Measurements from ENCODE around the gene PACRG. TPM values are rescaled to one million over a fixed set of nuclear protein-coding genes. Genes with fewer than 3 reads are reported as not detected.

Gene PACRG
- total RNA-seq, 1 experiment from 2014 or later = not detected

GRCh38 chr6:162773996-162774395, 46.2 kb downstream of the PACRG start:
- TF ChIP-seq CTCF (IDR thresholded peaks at IDR 0.05; ENCODE audit: insufficient read depth in 1 of 2, low read depth in 1 of 2, low read length in 1 of 2, severe bottlenecking in 1 of 2, unreplicated experiment in 1 of 2) = no peak
- intact Hi-C loops (cut with micrococcal nuclease; ENCODE audit: unreplicated experiment) = no loop called here
- POLR2A ChIA-PET = no interaction called here
- Mint-ChIP-seq H3K9me3 (ENCODE audit: unreplicated experiment) (no peaks in the 10 kb centered on the region), H3K4me1 (ENCODE audit: low read depth, unreplicated experiment) (no peaks in the 10 kb centered on the region), H3K36me3 (ENCODE audit: insufficient read depth, unreplicated experiment) (no peaks in the 10 kb centered on the region), H3K27ac (ENCODE audit: unreplicated experiment) (no peak overlapping the region), H3K4me3 (ENCODE audit: unreplicated experiment) (no peak overlapping the region), H3K27me3 (ENCODE audit: insufficient read depth, unreplicated experiment) (no peaks in the 10 kb centered on the region)
- CTCF ChIA-PET = no interaction called here
- Histone ChIP-seq H3K4me3 (ENCODE audit: low read depth, low read length) (no peak overlapping the region), H3K4me1 (no peaks in the 10 kb centered on the region), H3K36me3 (ENCODE audit: control insufficient read depth, insufficient read depth, low read length) (no peaks in the 10 kb centered on the region), H3K9me3 (no peaks in the 10 kb centered on the region), H3K27me3 (replicated peaks; ENCODE audit: control insufficient read depth, insufficient read depth, low read length) (no peaks in the 10 kb centered on the region)
- no TSS peak for BruUV-seq (replicated peaks)
- no peak for DNase-seq

- Mint-ChIP-seq H3K9me3 (ENCODE audit: unreplicated experiment) (peaks cover 21% of the 10 kb centered on the region), H3K27me3 (ENCODE audit: insufficient read depth, unreplicated experiment) (no peaks in the 10 kb centered on the region), H3K36me3 (ENCODE audit: insufficient read depth, unreplicated experiment) (no peaks in the 10 kb centered on the region), H3K4me3 (ENCODE audit: unreplicated experiment) (no peak overlapping the region), H3K27ac (ENCODE audit: unreplicated experiment) (no peak overlapping the region), H3K4me1 (ENCODE audit: low read depth, unreplicated experiment) (no peaks in the 10 kb centered on the region)
- no peak overlapping the region for H3K4me3 ChIP-seq (ENCODE audit: low read depth, low read length)
- ChIA-PET CTCF (no interaction called here), POLR2A (no interaction called here)
- intact Hi-C loops (cut with micrococcal nuclease; ENCODE audit: unreplicated experiment) = no loop called here
- H3K9me3 ChIP-seq = no peaks in the 10 kb centered on the region; the same call in 1 of the 2 replicates
- no TSS peak for BruUV-seq (replicated peaks)
- no peaks in the 10 kb centered on the region for H3K36me3 ChIP-seq (ENCODE audit: control insufficient read depth, insufficient read depth, low read length)
- H3K4me1 ChIP-seq = no peaks in the 10 kb centered on the region
- TF ChIP-seq CTCF (IDR thresholded peaks at IDR 0.05; ENCODE audit: insufficient read depth in 1 of 2, low read depth in 1 of 2, low read length in 1 of 2, severe bottlenecking in 1 of 2, unreplicated experiment in 1 of 2) = no peak
- no peak for DNase-seq
- no peaks in the 10 kb centered on the region for H3K27me3 ChIP-seq (replicated peaks; ENCODE audit: control insufficient read depth, insufficient read depth, low read length)
Measured at GRCh38 chr6:162777091-162777490, 49.3 kb downstream of the PACRG start.

- H3K4me1 Mint-ChIP-seq (ENCODE audit: low read depth, unreplicated experiment) = no peaks in the 10 kb centered on the region
Measured at GRCh38 chr6:162778603-162779002, 50.8 kb downstream of the PACRG start.

More at GRCh38 chr6:162778603-162779002, 50.8 kb downstream of the PACRG start:
- POLR2A ChIA-PET = no interaction called here
- no peaks in the 10 kb centered on the region; the same call in 1 of the 2 replicates for H3K9me3 ChIP-seq
- no TSS peak for BruUV-seq (replicated peaks)
- Mint-ChIP-seq H3K9me3 (ENCODE audit: unreplicated experiment) (peaks cover 21% of the 10 kb centered on the region), H3K27ac (ENCODE audit: unreplicated experiment) (no peak overlapping the region), H3K4me3 (ENCODE audit: unreplicated experiment) (no peak overlapping the region), H3K27me3 (ENCODE audit: insufficient read depth, unreplicated experiment) (no peaks in the 10 kb centered on the region), H3K36me3 (ENCODE audit: insufficient read depth, unreplicated experiment) (no peaks in the 10 kb centered on the region)
- H3K36me3 ChIP-seq (ENCODE audit: control insufficient read depth, insufficient read depth, low read length) = no peaks in the 10 kb centered on the region
- H3K4me1 ChIP-seq = no peaks in the 10 kb centered on the region
- H3K27me3 ChIP-seq (replicated peaks; ENCODE audit: control insufficient read depth, insufficient read depth, low read length) = no peaks in the 10 kb centered on the region
- CTCF ChIA-PET = no interaction called here
- no peak for TF ChIP-seq CTCF (IDR thresholded peaks at IDR 0.05; ENCODE audit: insufficient read depth in 1 of 2, low read depth in 1 of 2, low read length in 1 of 2, severe bottlenecking in 1 of 2, unreplicated experiment in 1 of 2)
- no peak for DNase-seq
- intact Hi-C loops (cut with micrococcal nuclease; ENCODE audit: unreplicated experiment) = no loop called here
- H3K4me3 ChIP-seq (ENCODE audit: low read depth, low read length) = no peak overlapping the region

Measured in Caco-2 (cell line).